ENCODE results near the gene TBL1X.

Gene TBL1X

GRCh38 chrX:9593756-9594155 lies 128.9 kb downstream of the TBL1X start:
- no peak for DNase-seq

- DNase-seq: no peak
Observed at GRCh38 chrX:9595174-9595573, 130.3 kb downstream of the TBL1X start.

GRCh38 chrX:9596837-9597236 lies 132.0 kb downstream of the TBL1X start:
- no peak for DNase-seq

- no peak for DNase-seq
Observed at GRCh38 chrX:9597361-9598035, 132.6 kb downstream of the TBL1X start.

GRCh38 chrX:9598344-9598743 lies 133.5 kb downstream of the TBL1X start:
- no peak for DNase-seq

GRCh38 chrX:9604111-9604907 lies 139.5 kb downstream of the TBL1X start:
- DNase-seq: no peak

- no peak for DNase-seq
Observed at GRCh38 chrX:9604908-9605306, 140.0 kb downstream of the TBL1X start.

GRCh38 chrX:9605484-9605883 lies 140.6 kb downstream of the TBL1X start:
- no peak for DNase-seq

GRCh38 chrX:9606971-9607370 lies 142.1 kb downstream of the TBL1X start:
- no peak for DNase-seq

GRCh38 chrX:9609499-9609898 lies 144.6 kb downstream of the TBL1X start:
- no peak for DNase-seq

GRCh38 chrX:9609987-9610386 lies 145.1 kb downstream of the TBL1X start:
- DNase-seq: no peak

GRCh38 chrX:9610771-9611392 lies 146.0 kb downstream of the TBL1X start:
- DNase-seq: no peak

GRCh38 chrX:9611436-9612145 lies 146.7 kb downstream of the TBL1X start:
- DNase-seq: no peak

- no peak for DNase-seq
Observed at GRCh38 chrX:9612146-9612505, 147.3 kb downstream of the TBL1X start.

- DNase-seq: no peak
Observed at GRCh38 chrX:9614016-9614415, 149.2 kb downstream of the TBL1X start.

GRCh38 chrX:9619133-9619532 lies 154.3 kb downstream of the TBL1X start:
- DNase-seq: no peak

- DNase-seq: no peak
Observed at GRCh38 chrX:9619581-9619980, 154.7 kb downstream of the TBL1X start.

GRCh38 chrX:9622128-9622527 lies 157.3 kb downstream of the TBL1X start:
- no peak for DNase-seq

GRCh38 chrX:9626379-9626778 lies 161.5 kb downstream of the TBL1X start:
- DNase-seq: no peak

- no peak for DNase-seq
Observed at GRCh38 chrX:9627922-9628321, 163.1 kb downstream of the TBL1X start.

- DNase-seq: no peak
Observed at GRCh38 chrX:9628779-9629493, 164.1 kb downstream of the TBL1X start.

- no peak for DNase-seq
Observed at GRCh38 chrX:9634551-9634950, 169.7 kb downstream of the TBL1X start.

GRCh38 chrX:9635368-9635767 lies 170.5 kb downstream of the TBL1X start:
- no peak for DNase-seq
